Muscle layer of duodenum (tissue), 2 donors: ENCODE measurements around the gene DZIP1.
"Not testable (repeated sequence)": the region's sequence is repeated elsewhere in the genome, so short reads cannot be mapped to it uniquely, and the experiment has no call there.

ENCODE experiments used
- H3K27ac ChIP-seq: one replicate; pipeline ENCODE4 v1.7.0; 2013; ENCODE audit warnings: mild to moderate bottlenecking, low read length
- H3K27me3 ChIP-seq: one replicate; pipeline ENCODE4 v1.7.0; 2013; ENCODE audit warnings: low read depth, mild to moderate bottlenecking, control low read depth, low read length
- H3K36me3 ChIP-seq, 2 donors: one replicate each; pipeline ENCODE4 v1.7.0; 2013; ENCODE audit warnings: low read length in 2 of 2, control low read depth in 1 of 2, mild to moderate bottlenecking in 1 of 2; ENCODE audit not compliant: insufficient read depth in 2 of 2, control insufficient read depth in 1 of 2
- H3K4me1 ChIP-seq, 2 donors: one replicate each; pipeline ENCODE4 v1.7.0; 2013; ENCODE audit warnings: low read length in 2 of 2, mild to moderate bottlenecking in 2 of 2, control low read depth in 1 of 2, moderate library complexity in 1 of 2; ENCODE audit not compliant: insufficient read depth in 2 of 2, control insufficient read depth in 1 of 2
- H3K4me3 ChIP-seq, 2 donors: one replicate each; pipeline ENCODE4 v1.7.0; 2013; ENCODE audit warnings: low read length in 2 of 2, low read depth in 1 of 2, mild to moderate bottlenecking in 1 of 2
- H3K9me3 ChIP-seq, 2 donors: one replicate each; pipeline ENCODE4 v1.7.0; 2013; ENCODE audit warnings: low read length in 2 of 2, control low read depth in 1 of 2, mild to moderate bottlenecking in 1 of 2; ENCODE audit not compliant: control insufficient read depth in 1 of 2
- donor health status: healthy.

DZIP1 gene, protein sequence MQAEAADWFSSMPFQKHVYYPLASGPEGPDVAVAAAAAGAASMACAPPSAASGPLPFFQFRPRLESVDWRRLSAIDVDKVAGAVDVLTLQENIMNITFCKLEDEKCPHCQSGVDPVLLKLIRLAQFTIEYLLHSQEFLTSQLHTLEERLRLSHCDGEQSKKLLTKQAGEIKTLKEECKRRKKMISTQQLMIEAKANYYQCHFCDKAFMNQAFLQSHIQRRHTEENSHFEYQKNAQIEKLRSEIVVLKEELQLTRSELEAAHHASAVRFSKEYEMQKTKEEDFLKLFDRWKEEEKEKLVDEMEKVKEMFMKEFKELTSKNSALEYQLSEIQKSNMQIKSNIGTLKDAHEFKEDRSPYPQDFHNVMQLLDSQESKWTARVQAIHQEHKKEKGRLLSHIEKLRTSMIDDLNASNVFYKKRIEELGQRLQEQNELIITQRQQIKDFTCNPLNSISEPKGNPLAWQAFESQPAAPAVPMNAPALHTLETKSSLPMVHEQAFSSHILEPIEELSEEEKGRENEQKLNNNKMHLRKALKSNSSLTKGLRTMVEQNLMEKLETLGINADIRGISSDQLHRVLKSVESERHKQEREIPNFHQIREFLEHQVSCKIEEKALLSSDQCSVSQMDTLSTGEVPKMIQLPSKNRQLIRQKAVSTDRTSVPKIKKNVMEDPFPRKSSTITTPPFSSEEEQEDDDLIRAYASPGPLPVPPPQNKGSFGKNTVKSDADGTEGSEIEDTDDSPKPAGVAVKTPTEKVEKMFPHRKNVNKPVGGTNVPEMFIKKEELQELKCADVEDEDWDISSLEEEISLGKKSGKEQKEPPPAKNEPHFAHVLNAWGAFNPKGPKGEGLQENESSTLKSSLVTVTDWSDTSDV

DNA sequence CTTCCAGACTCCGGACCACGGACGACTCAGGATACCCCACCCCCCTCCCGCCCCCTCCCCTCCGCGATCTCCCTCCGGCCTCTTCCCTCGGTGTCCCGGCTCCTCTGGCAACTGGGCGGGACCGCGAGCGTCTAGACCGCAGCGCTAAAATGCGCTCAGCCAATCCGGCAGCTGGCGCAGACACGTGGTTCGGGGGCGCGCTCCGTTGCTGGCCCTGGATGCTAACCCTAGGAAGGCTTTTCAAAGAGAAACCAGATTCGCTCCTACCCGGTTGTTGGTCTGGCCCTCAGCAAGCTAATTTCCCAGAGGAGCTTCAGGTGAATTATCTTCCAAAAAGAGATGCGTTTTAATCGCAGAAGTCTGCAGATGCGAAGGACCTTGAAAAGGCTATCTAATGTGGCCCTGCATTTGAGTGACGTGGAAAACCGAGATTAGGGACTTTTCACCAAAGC, at the start of gene DZIP1:
Gene DZIP1, minus strand, starts transcription at position 106 of the 452 bp plus-strand sequence. CDS start 2,677 bp downstream, outside the sequence.
- Histone ChIP-seq H3K36me3 (no peaks in the 10 kb centered on the region), H3K27me3 (peaks cover 13% of the 10 kb centered on the region), H3K4me3 (peak within 1 kb of the TSS; percentile 63 to 91), H3K4me1 (peaks cover 0 to 31% of the 10 kb centered on the region in 2 donors), H3K9me3 (no peaks in the 10 kb centered on the region), H3K27ac (peak within 1 kb of the TSS; percentile 68)

DNA sequence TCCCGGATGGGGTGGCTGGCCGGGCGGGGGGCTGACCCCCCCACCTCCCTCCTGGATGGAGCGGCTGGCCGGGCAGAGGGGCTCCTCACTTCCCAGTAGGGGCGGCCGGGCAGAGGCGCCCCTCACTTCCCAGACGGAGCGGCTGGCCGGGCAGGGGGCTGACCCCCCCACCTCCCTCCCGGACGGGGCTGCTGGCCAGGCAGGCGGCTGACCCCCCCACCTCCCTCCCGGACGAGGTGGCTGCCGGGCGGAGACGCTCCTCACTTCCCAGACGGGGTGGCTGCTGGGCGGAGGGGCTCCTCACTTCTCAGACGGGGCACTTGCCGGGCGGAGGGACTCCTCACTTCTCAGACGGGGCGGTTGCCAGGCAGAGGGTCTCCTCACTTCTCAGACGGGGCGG, 46.5 kb upstream of the DZIP1 start:
- H3K27me3 ChIP-seq, H3K36me3 ChIP-seq, H3K4me3 ChIP-seq, H3K27ac ChIP-seq, H3K9me3 ChIP-seq, H3K4me1 ChIP-seq: not testable (repeated sequence)

DNA sequence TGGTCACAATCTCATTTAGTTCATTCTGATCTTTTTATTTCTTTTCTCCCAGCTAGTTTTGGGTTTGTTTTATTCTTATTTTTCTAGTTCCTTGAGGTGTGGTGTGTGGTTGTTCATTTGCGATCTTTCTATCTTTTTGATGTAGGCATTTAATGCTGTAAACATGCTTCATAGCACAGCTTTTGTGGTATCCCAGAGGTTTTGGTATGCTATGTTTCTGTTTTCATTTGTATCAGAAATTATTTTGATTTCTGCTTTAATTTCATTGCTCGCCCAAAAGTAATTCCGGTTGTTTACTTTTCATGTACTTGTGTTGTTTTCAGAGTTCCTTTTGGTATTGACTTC, 45.0 kb upstream of the DZIP1 start:
- Histone ChIP-seq H3K4me1 (peaks cover 0 to 6% of the 10 kb centered on the region in 2 donors), H3K9me3 (no peaks in the 10 kb centered on the region), H3K27ac (no peak overlapping the region), H3K36me3 (no peaks in the 10 kb centered on the region), H3K4me3 (no peak overlapping the region), H3K27me3 (no peaks in the 10 kb centered on the region)

DNA sequence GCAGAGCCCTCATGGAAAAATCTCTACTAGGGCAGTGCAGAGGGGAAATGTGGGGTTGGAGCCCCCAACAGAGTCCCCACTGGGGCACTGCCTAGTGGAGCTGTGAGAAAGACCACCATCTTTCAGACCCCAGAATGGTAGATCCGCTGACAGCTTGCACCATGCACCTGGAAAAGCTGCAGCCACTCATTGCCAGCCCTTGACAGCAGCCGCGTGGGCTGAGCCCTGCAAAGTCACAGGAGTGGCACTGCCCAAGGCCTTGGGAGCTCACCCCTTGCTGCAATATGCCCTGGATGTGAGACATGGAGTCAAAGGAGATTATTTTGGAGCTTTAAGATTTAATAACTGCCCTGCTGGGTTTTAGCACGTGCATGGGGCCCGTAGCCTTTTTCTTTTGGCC, 40.5 kb upstream of the DZIP1 start:
- H3K36me3 ChIP-seq, H3K4me3 ChIP-seq, H3K27me3 ChIP-seq, H3K9me3 ChIP-seq, H3K27ac ChIP-seq: not testable (repeated sequence)
- peaks cover 0 to 18% of the 10 kb centered on the region in 2 donors for H3K4me1 ChIP-seq

DNA sequence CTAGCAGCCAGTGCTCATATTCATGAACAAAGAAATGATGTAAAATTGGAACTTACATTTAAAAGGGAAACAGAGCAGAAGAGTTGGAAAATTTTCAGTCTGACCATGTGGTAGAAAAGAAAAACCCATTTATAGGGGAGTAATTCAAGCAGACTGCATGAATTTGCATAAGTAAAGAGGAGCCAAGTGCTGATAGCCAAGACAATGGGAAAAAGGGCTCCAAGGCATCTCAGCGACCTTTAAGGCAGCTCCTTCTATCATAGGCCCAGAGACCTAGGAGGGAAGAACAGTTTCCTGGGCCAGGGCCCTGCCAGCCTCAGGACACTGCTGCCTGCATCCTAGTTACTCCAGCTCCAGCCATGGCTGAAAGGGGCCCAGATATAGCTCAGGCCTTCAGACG, 39.9 kb upstream of the DZIP1 start:
- H3K27me3 ChIP-seq, result no peaks in the 10 kb centered on the region
- H3K27ac ChIP-seq, result no peak overlapping the region
- peaks cover 0 to 24% of the 10 kb centered on the region in 2 donors for H3K4me1 ChIP-seq
- H3K36me3 ChIP-seq, result no peaks in the 10 kb centered on the region
- H3K9me3 ChIP-seq, result no peaks in the 10 kb centered on the region
- H3K4me3 ChIP-seq, result no peak overlapping the region

DNA sequence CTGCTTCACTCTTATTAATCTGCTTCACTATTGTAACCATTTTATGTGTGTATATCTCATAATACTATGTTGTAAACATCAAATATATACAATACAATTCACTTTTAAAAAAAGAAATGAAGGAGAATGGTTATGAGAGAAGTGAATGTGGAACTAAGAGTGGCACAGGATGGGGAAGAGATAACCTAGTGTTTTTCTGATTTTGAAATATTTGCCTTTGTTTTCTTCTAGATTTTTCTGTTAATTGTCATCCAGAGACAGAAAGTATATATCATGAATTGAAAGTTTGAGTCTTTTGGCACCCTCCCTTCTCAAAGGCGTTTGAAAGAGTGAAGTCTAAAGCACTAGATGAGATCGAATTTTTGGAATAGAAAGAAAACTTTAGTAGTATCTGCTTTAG, 35.2 kb upstream of the DZIP1 start:
- Histone ChIP-seq H3K9me3 (no peaks in the 10 kb centered on the region), H3K4me3 (peak overlapping the region in 1 of 2 donors; percentile 4), H3K36me3 (peaks cover 0 to 9% of the 10 kb centered on the region in 2 donors), H3K4me1 (peaks cover 7 to 34% of the 10 kb centered on the region in 2 donors), H3K27me3 (no peaks in the 10 kb centered on the region), H3K27ac (no peak overlapping the region)

DNA sequence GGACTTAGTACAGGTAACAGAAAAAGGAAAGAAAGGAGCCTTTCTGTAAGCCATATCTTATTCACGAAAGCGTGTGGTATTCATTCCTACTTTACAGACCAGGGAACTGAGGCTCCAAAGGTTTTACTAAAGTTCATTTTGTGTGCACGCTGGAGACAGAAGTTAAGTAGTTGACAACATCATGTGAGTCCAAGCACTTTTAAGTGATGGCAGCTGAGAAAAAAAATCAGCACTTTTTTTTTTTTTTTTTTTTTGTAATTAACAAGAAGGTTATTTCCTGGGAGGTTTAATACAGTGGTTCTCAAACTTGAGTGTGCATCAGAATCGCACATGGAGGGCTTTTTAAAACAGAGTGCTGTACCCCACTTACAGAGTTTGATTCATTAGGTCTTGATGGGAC, 34.5 kb upstream of the DZIP1 start:
- no peaks in the 10 kb centered on the region for H3K9me3 ChIP-seq
- H3K27me3 ChIP-seq, result no peaks in the 10 kb centered on the region
- H3K4me1 ChIP-seq, result peaks cover 7 to 34% of the 10 kb centered on the region in 2 donors
- no peak overlapping the region for H3K27ac ChIP-seq
- peaks cover 0 to 9% of the 10 kb centered on the region in 2 donors for H3K36me3 ChIP-seq
- H3K4me3 ChIP-seq, result peak overlapping the region; percentile 86 to 94

DNA sequence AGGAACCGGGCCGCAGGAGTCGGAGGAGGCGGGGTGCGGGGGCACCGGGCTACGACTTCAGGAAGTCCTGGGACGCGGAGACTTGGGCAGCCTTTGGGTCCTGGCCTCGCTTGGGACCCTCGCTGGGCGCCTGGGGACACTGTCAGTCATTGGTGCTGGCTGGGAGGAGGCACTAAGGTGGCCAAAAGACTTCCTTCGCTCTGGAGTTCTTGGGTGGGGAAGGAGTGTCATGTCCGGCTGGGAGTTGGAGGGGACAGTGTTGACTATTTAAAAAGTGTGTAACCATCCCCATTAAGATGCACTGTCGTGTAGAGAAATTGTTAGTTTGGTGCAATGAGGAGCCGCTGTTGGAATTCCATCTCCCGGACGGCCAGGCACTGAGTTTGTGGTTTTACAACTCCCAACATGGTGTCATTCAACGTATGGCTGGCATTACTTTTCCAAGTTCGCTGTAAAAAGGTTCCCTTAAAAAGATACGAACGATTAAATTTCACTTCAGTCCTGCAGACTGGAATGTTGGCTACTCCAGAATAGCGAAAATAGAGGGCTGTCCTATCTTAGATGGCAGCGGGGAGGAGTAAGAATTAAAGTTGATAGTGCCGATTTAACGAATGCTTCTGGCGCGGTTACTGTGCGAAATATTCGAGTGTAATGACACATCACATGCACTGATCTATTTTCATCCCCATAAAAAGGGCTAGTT, 33.2 kb upstream of the DZIP1 start:
- Histone ChIP-seq H3K27me3 (no peaks in the 10 kb centered on the region), H3K4me3 (peak overlapping the region; percentile 86 to 94), H3K9me3 (no peaks in the 10 kb centered on the region), H3K36me3 (peaks cover 0 to 9% of the 10 kb centered on the region in 2 donors), H3K27ac (peak overlapping the region; percentile 85), H3K4me1 (peaks cover 7 to 34% of the 10 kb centered on the region in 2 donors)

DNA sequence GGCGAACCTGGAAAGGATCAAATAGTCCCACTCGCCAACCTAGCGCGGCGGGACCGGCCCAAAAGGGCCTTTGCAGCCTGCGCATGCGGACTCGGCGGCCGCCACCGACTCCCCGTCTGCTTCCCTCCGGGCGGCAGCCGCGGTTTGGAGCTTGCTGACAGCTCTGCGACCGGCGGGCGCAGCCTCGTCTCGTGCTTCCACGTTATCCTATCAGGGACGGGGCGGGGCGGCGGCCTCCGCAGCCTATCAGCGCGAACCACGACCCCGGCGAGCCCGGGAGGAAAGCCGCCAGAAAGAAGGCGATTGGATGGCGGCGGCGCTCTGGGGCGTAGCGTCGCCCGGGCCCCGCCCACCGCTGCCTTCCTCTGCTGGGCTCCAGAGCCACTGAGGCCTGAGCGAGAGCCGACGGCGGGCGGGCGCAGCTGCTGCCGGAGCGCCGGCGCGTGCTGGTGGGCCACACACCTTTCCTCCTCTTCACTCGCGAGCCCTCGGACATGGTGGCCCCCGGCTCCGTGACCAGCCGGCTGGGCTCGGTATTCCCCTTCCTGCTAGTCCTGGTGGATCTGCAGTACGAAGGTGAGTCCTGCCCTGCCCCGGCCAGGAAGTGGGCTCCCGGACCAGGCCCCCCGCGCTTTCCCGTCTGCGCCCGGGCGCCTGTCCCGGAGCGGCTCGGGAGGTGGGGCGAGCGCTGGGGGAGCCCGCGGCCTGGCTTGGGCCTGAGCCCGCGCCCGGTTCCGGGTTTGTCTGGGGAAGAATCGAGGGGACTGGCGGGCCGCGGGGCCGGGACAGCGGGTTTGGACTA, 32.5 kb upstream of the DZIP1 start, which contains the start of gene DNAJC3:
Gene DNAJC3, plus strand, starts transcription at position 378 of the 802 bp plus-strand sequence. Its CDS starts 117 bp downstream, at position 495.
- peak within 1 kb of the TSS; percentile 96 for H3K27ac ChIP-seq
- H3K4me1 ChIP-seq, result peaks cover 7 to 34% of the 10 kb centered on the region in 2 donors

DNA sequence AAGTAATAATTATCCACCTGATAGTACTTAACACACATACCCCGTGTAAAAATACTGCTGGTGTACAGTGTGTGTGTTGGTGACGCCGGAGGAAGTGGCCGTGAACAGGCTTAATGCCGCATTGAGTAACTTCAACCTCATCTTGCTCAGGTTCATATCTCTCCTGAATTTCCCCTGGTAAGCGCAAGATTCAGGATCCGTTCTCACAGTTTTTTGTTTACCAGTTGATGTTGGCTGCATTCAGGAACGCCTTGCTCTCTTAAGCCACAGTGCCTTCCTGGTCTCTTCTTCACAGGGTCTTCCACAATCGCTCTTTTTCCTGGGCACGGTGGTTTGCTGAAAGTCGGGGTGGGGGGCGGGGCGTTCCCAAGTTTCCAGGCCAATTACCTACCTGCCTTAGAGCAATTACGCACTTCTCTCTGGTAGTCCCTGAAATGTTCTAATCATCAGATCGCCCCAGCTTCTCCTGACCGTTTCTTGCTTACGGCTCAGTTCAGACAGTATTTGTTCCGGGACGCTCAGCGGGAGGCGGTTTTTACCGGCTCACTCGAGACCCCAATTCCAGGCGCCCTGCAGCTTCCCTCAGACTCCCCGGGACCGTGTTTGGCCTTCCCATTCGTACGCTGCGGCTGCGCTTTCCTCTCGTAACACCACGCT, 31.7 kb upstream of the DZIP1 start:
- H3K27me3 ChIP-seq, result no peaks in the 10 kb centered on the region
- H3K4me1 ChIP-seq, result peaks cover 7 to 32% of the 10 kb centered on the region in 2 donors
- H3K36me3 ChIP-seq, result peaks cover 0 to 9% of the 10 kb centered on the region in 2 donors
- peak overlapping the region; percentile 86 to 94 for H3K4me3 ChIP-seq
- peaks cover 0 to 6% of the 10 kb centered on the region in 2 donors for H3K9me3 ChIP-seq
- H3K27ac ChIP-seq, result peak overlapping the region; percentile 96

More for the DNA sequence above, 32.5 kb upstream of the DZIP1 start, which contains the start of gene DNAJC3:
- no peaks in the 10 kb centered on the region for H3K27me3 ChIP-seq
- H3K9me3 ChIP-seq, result peaks cover 0 to 2% of the 10 kb centered on the region in 2 donors
- H3K36me3 ChIP-seq, result peaks cover 0 to 9% of the 10 kb centered on the region in 2 donors
- peak within 1 kb of the TSS; percentile 86 to 94 for H3K4me3 ChIP-seq
